ENCODE measurements around the gene RCAN1. TPM values are rescaled to one million over a fixed set of nuclear protein-coding genes. Genes with fewer than 3 reads are reported as not detected.

RCAN1 gene
- polyA plus RNA-seq, 2 of the 4 experiments (the other 2 are of a cell fraction): 10.2 to 11.9 TPM

DNA sequence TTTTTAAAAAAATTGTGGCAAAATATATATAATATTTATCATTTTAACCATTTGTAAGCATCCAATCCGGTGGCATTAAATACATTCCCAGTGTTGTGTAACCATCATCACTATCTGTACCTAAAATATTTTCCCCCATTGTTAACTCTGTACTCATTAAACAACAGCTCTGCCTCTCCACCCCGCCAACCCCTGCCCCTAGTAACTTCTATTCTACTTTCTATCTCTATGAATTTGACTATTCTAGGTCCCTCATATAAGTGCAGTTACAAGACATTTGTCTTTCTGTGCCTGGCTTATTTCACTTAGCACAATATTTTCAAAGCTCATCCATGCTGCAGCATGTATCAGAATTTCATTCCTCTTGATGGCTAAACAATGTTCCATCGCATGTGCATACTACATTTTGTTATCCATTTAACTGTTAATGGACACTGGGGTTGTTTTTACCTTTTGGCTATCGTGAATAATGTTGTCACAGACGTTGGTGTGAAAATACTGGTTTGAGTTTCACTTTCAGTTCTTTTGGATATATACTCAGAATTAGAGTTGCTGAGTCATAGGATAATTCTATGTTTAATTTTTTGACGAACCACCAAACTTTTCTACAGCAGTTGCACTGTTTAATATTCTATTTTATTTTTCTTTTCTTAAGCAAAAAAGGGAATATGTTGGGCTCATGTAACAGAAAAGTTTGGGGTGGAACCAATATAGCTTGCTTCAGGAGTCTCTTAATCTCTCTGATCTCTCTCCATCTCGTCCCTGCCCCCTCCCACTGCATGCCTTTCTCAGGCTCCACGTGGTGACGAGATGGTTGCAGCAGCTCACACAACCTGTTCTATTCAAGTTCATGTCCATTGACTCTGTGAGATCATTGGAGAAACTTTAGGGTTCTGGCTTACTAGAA, 25.2 kb upstream of the RCAN1 start:
- Histone ChIP-seq H3K4me1 (no peaks in the 10 kb centered on the region), H3K4me2 (no peak overlapping the region), H3K4me3 (no peak overlapping the region), H3K9me3 (no peaks in the 10 kb centered on the region), H3K27ac (no peak overlapping the region)
- DNase-seq (ENCODE audit: low read depth in 1 of 2, low spot score in 1 of 2): no peak
- TF ChIP-seq, protein P1, sequence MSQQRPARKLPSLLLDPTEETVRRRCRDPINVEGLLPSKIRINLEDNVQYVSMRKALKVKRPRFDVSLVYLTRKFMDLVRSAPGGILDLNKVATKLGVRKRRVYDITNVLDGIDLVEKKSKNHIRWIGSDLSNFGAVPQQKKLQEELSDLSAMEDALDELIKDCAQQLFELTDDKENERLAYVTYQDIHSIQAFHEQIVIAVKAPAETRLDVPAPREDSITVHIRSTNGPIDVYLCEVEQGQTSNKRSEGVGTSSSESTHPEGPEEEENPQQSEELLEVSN (IDR thresholded peaks at IDR 0.05; ENCODE audit: borderline replicate concordance, low read depth): no peak
- TF ChIP-seq CHD2 (IDR thresholded peaks at IDR 0.05; ENCODE audit: low read length, partially characterized antibody) (no peak), HEYL (CRISPR knock-in tag; IDR thresholded peaks at IDR 0.05) (no peak), FOXS1 (CRISPR knock-in tag; IDR thresholded peaks at IDR 0.05) (no peak), JUNB (IDR thresholded peaks at IDR 0.05) (no peak), ZFP36 (IDR thresholded peaks at IDR 0.05; ENCODE audit: borderline replicate concordance, partially characterized antibody) (no peak), HOXB13 (CRISPR knock-in tag; IDR thresholded peaks at IDR 0.05; ENCODE audit: low read depth) (no peak), ESRRA (IDR thresholded peaks at IDR 0.05; ENCODE audit: borderline replicate concordance, low read length) (no peak), HDAC2 (IDR thresholded peaks at IDR 0.05) (no peak)
- TF ChIP-seq, protein P2, sequence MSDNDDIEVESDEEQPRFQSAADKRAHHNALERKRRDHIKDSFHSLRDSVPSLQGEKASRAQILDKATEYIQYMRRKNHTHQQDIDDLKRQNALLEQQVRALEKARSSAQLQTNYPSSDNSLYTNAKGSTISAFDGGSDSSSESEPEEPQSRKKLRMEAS (IDR thresholded peaks at IDR 0.05): no peak
- no peak for ATAC-seq
- FAIRE-seq: no peak
- CTCF ChIA-PET: interaction anchor here (0.9 to 2.4 kb wide), 2 partner anchors 9 to 37 kb away, joined by 3 to 9 read pairs; no protein-coding TSS in a partner anchor
- POLR2A ChIA-PET: no interaction called here
- WGBS (ENCODE audit: missing lambda C conversion rate): 40% methylated on average over 9 of the region's 9 CpGs

- TF ChIP-seq PHF8 (IDR thresholded peaks at IDR 0.05; ENCODE audit: borderline replicate concordance, low read depth) (no peak), CHD2 (IDR thresholded peaks at IDR 0.05; ENCODE audit: low read length, partially characterized antibody) (no peak), RNF2 (IDR thresholded peaks at IDR 0.05; ENCODE audit: borderline replicate concordance, low read depth) (no peak), ZSCAN20 (CRISPR knock-in tag; IDR thresholded peaks at IDR 0.05) (no peak), HMGXB4 (CRISPR knock-in tag; IDR thresholded peaks at IDR 0.05; ENCODE audit: borderline replicate concordance) (no peak), FOSL2 (IDR thresholded peaks at IDR 0.05) (no peak), FOSL2 (CRISPR knock-in tag; IDR thresholded peaks at IDR 0.05) (no peak), ESRRA (IDR thresholded peaks at IDR 0.05; ENCODE audit: borderline replicate concordance, low read length) (no peak)
- TF ChIP-seq, protein P3, sequence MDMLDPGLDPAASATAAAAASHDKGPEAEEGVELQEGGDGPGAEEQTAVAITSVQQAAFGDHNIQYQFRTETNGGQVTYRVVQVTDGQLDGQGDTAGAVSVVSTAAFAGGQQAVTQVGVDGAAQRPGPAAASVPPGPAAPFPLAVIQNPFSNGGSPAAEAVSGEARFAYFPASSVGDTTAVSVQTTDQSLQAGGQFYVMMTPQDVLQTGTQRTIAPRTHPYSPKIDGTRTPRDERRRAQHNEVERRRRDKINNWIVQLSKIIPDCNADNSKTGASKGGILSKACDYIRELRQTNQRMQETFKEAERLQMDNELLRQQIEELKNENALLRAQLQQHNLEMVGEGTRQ (IDR thresholded peaks at IDR 0.05): no peak
- H3K9me3 ChIP-seq: no peaks in the 10 kb centered on the region
- POLR2A ChIA-PET: no interaction called here
- DNase-seq (ENCODE audit: low read depth in 1 of 2, low spot score in 1 of 2) (no peak), FAIRE-seq (no peak), ATAC-seq (no peak)
- H3K4me3 ChIP-seq: no peak overlapping the region
- no peak overlapping the region for H3K27ac ChIP-seq
- WGBS (ENCODE audit: missing lambda C conversion rate): 29% methylated on average over 1 of the region's 1 CpG
- CTCF ChIA-PET: interaction anchor here (1.0 to 2.4 kb wide), 2 partner anchors 8 to 15 kb away, joined by 4 to 9 read pairs; no protein-coding TSS in a partner anchor
- no peak overlapping the region for H3K4me2 ChIP-seq
- H3K4me1 ChIP-seq: no peaks in the 10 kb centered on the region
These were observed 24.3 kb upstream of the RCAN1 start for GRCh38 chr21:34639250-34639649.

- ATAC-seq: no peak; a peak in 1 of 6 replicates
- no peaks in the 10 kb centered on the region for H3K9me3 ChIP-seq
- POLR2A ChIA-PET: no interaction called here
- WGBS (ENCODE audit: missing lambda C conversion rate): 15% methylated on average over 3 of the region's 3 CpGs
- TF ChIP-seq KDM5A (IDR thresholded peaks at IDR 0.05) (no peak), HMGXB4 (CRISPR knock-in tag; IDR thresholded peaks at IDR 0.05; ENCODE audit: borderline replicate concordance) (no peak), JUN (IDR thresholded peaks at IDR 0.05) (no peak), CHD2 (IDR thresholded peaks at IDR 0.05; ENCODE audit: low read length, partially characterized antibody) (no peak), HOXA7 (CRISPR knock-in tag; IDR thresholded peaks at IDR 0.05) (no peak), FOSB (CRISPR knock-in tag; IDR thresholded peaks at IDR 0.05) (no peak), PHF8 (IDR thresholded peaks at IDR 0.05; ENCODE audit: borderline replicate concordance, low read depth) (no peak), HOXB5 (CRISPR knock-in tag; IDR thresholded peaks at IDR 0.05) (no peak)
- TF ChIP-seq, protein P4, sequence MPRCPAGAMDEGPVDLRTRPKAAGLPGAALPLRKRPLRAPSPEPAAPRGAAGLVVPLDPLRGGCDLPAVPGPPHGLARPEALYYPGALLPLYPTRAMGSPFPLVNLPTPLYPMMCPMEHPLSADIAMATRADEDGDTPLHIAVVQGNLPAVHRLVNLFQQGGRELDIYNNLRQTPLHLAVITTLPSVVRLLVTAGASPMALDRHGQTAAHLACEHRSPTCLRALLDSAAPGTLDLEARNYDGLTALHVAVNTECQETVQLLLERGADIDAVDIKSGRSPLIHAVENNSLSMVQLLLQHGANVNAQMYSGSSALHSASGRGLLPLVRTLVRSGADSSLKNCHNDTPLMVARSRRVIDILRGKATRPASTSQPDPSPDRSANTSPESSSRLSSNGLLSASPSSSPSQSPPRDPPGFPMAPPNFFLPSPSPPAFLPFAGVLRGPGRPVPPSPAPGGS (IDR thresholded peaks at IDR 0.05): no peak
- FAIRE-seq: no peak
- no peaks in the 10 kb centered on the region for H3K4me1 ChIP-seq
- CTCF ChIA-PET: interaction anchor here (0.6 to 1.3 kb wide), 4 partner anchors 41 to 276 kb away, joined by 3 to 5 read pairs (median 4); no protein-coding TSS in a partner anchor
- H3K27ac ChIP-seq: no peak overlapping the region
- no peak overlapping the region for H3K4me3 ChIP-seq
- no peak for DNase-seq (ENCODE audit: low read depth in 1 of 2, low spot score in 1 of 2)
- H3K4me2 ChIP-seq: no peak overlapping the region
These were observed 22.0 kb upstream of the RCAN1 start for GRCh38 chr21:34636961-34637360.
